Activated naive CD4-positive, alpha-beta T cell treated with anti-CD3 and anti-CD28 coated beads, Interleukin-2, amount 50 U/mL, for 72 hours (primary cell): ENCODE results near the gene HRH2. TPM values are rescaled to one million over a fixed set of nuclear protein-coding genes. Genes with fewer than 3 reads are reported as not detected.
A peak's percentile ranks its signal among the peaks of the same experiment; 100 is the strongest.
"Not testable (repeated sequence)": the region's sequence is repeated elsewhere in the genome, so short reads cannot be mapped to it uniquely, and the experiment has no call there.

Experiments
- ATAC-seq, 2 donors: fragments of 150-1000 bp; cut with Tn5 transposase; 2 replicates each; pipeline ENCODE4 v1.10.0; 2021; ENCODE audit warnings: mild to moderate bottlenecking in 2 of 2, moderate library complexity in 2 of 2
- DNase-seq, 2 donors: peaks; one replicate each; pipeline ENCODE4 v3.0.0; 2021 to 2022; ENCODE audit warnings: low spot score in 2 of 2
- H3K27ac Mint-ChIP-seq, 2 donors: one replicate each; pipeline ENCODE4 v1.8.0; 2022; ENCODE audit warnings: mild to moderate bottlenecking in 2 of 2, mixed read lengths in 2 of 2
- H3K36me3 Mint-ChIP-seq, 2 donors: one replicate each; pipeline ENCODE4 v1.8.0; 2022; ENCODE audit warnings: mixed read lengths in 2 of 2
- H3K9me3 Mint-ChIP-seq, 2 donors: one replicate each; pipeline ENCODE4 v1.8.0; 2022; ENCODE audit warnings: mixed read lengths in 2 of 2
- total RNA-seq, 2 donors: library from RNA; stranded (reverse); gene quantifications; one replicate each; pipeline ENCODE4 v1.2.3, GENCODE V29; 2022

HRH2 gene
- total RNA-seq, 2 donors from 2014 or later = 13.7 to 28.8 TPM

- Mint-ChIP-seq H3K9me3 (peaks cover 0 to 13% of the 10 kb centered on the region in 2 donors), H3K36me3 (peaks cover 0 to 33% of the 10 kb centered on the region in 2 donors), H3K27ac (peak overlapping the region; percentile 17 to 24)
- no peak for ATAC-seq
- DNase-seq = no peak
Measured at GRCh38 chr5:175710326-175710725, 52.5 kb downstream of the HRH2 start.

GRCh38 chr5:175711031-175711430 lies 53.2 kb downstream of the HRH2 start:
- peaks cover 0 to 13% of the 10 kb centered on the region in 2 donors for H3K9me3 Mint-ChIP-seq
- ATAC-seq = no peak
- DNase-seq = no peak
- no peak overlapping the region for H3K27ac Mint-ChIP-seq
- peaks cover under 1 to 39% of the 10 kb centered on the region in 2 donors for H3K36me3 Mint-ChIP-seq

DNA sequence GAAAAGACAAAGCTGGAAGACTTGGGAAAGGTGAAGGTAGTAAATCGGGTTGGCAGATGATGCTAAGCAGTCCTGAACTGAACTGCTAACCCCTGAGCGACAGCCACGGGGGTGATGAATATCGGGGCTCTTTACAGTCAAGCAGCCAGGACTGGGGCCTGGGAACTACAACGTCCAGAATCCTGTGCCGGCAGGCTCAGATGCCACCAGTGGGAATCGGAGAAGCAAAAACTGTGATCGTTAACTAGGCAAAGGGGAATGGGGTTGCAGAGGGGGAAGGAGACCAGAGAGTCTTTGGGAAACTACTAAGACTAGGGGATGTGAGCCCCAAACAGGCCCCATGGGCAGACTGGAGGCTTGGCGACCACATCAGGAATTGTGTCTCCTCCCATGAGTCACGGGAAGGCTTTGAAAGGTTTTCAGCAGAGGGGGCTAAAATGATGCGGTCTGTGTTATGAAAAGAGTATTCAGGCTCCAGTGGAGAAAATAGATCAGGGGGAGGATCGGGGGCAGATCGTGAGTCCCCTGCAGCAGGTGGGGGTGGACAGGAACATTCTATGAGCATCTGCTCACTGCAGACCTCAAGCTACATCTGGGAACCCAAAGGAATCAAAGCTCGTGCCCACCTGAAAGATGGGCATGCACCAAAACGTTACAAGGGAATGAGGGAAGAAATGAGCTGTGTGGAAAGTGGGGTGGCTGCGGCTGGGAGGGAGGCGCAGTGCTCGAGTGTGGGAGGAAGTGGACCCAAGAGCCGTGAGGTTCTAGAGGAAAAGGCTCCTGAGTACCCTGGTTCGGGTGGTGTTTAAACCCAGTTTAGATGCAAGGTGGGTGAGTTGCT lies 53.8 kb downstream of the HRH2 start:
- ATAC-seq (no peak), DNase-seq (no peak)
- peaks cover 6 to 20% of the 10 kb centered on the region in 2 donors for H3K9me3 Mint-ChIP-seq
- peaks cover 7 to 45% of the 10 kb centered on the region in 2 donors for H3K36me3 Mint-ChIP-seq
- H3K27ac Mint-ChIP-seq = no peak overlapping the region

DNA sequence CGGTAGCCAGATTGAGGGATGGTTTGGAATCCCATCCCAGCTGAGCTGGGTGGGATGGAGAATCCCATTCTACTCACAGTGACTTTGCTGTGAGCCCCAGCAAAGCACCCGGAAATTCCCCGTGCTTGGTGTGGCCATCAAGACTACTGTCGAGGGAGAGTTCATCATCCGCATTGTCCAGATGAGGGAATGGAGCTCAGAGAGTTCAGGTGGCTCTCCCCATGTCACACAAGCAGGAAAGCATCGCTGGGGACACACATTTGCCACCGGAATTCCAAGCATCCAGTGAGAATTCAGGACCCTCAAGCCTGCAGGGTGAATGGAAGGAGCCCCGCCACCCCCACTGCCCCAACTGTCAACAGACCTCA lies 54.4 kb downstream of the HRH2 start:
- Mint-ChIP-seq H3K36me3 (peaks cover 10 to 51% of the 10 kb centered on the region in 2 donors), H3K27ac (no peak overlapping the region), H3K9me3 (peaks cover 9 to 26% of the 10 kb centered on the region in 2 donors)
- no peak for ATAC-seq
- DNase-seq = no peak

GRCh38 chr5:175712681-175713085 lies 54.8 kb downstream of the HRH2 start:
- ATAC-seq (no peak), DNase-seq (no peak)
- peaks cover 9 to 26% of the 10 kb centered on the region in 2 donors for H3K9me3 Mint-ChIP-seq
- H3K36me3 Mint-ChIP-seq = peaks cover 10 to 55% of the 10 kb centered on the region in 2 donors
- H3K27ac Mint-ChIP-seq = no peak overlapping the region

DNA sequence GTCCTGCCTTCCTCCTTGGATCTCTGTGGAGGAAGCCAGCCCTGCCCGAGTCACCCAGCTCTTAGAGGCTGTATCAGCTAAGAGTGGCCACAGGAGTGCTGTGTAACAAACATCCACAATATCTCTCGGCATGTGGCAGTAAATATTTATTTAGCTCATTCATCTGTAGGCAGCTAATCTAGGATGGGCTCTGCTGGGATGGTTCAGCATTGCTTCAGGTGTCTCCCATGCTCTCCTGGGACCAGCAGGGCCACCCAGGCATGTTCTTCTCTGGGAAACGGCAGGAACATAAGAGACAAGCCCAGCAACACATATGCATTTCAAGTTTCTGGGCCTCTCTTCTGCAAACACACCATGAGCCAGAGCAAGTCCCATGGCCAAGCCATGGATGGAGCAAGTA lies 56.1 kb downstream of the HRH2 start:
- Mint-ChIP-seq H3K27ac (no peak overlapping the region), H3K9me3 (peaks cover 9 to 33% of the 10 kb centered on the region in 2 donors), H3K36me3 (peaks cover 10 to 58% of the 10 kb centered on the region in 2 donors)
- DNase-seq (no peak), ATAC-seq (no peak)

- H3K36me3 Mint-ChIP-seq = peaks cover 10 to 52% of the 10 kb centered on the region in 2 donors
- H3K27ac Mint-ChIP-seq = peak overlapping the region in 1 of 2 donors; percentile 24
- no peak for DNase-seq
- H3K9me3 Mint-ChIP-seq = peaks cover 9 to 33% of the 10 kb centered on the region in 2 donors
- ATAC-seq = no peak
Measured at GRCh38 chr5:175714479-175715085, 56.7 kb downstream of the HRH2 start.

GRCh38 chr5:175715627-175716522 lies 58.0 kb downstream of the HRH2 start:
- Mint-ChIP-seq H3K27ac (no peak overlapping the region), H3K36me3 (peaks cover 10 to 47% of the 10 kb centered on the region in 2 donors), H3K9me3 (peaks cover 9 to 33% of the 10 kb centered on the region in 2 donors)
- ATAC-seq (no peak), DNase-seq (no peak)

- no peak overlapping the region for H3K27ac Mint-ChIP-seq
- no peak for DNase-seq
- H3K9me3 Mint-ChIP-seq = peaks cover 9 to 26% of the 10 kb centered on the region in 2 donors
- peaks cover 10 to 47% of the 10 kb centered on the region in 2 donors for H3K36me3 Mint-ChIP-seq
- no peak for ATAC-seq
Measured at GRCh38 chr5:175717837-175718236, 60.0 kb downstream of the HRH2 start.

DNA sequence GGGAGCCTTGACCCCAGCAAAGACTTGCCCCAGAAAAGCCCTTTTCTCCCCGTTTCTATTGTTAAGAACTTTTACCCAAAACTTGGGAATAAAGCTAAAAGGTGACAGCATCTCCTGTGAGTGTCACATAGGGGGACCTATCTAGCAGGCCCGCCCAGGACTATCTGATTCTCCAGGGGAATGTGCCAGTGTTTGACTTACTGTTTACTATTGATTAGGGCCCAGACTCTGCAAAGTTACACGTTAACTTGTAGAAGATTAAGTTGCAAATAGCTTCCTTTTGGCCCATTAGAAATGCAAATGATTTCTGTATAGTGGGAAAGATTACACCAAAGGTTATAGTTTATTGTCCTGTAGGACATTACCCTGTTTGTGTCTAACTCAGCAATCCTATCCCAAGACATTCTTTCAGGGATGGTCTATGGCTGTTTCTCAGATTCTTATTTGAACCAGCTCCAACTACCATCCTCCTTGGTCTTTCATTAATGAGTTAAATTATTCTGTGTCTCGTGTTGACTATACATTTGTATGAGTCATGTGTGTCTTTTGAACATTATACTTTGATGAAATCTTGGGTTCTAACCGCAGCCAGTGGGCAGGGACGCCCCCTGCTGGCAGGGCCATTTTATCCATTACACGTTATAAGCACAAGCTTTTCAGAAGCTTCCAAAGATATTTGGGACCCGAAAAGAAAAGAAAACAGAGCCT lies 60.7 kb downstream of the HRH2 start:
- DNase-seq (peak in 1 of 2 donors; percentile 78), ATAC-seq (peak; percentile 75 to 92)
- Mint-ChIP-seq H3K36me3 (peaks cover 10 to 47% of the 10 kb centered on the region in 2 donors), H3K9me3 (peaks cover 9 to 26% of the 10 kb centered on the region in 2 donors), H3K27ac (no peak overlapping the region)

- Mint-ChIP-seq H3K9me3 (peaks cover 9 to 26% of the 10 kb centered on the region in 2 donors), H3K36me3 (peaks cover 10 to 41% of the 10 kb centered on the region in 2 donors)
- ATAC-seq, DNase-seq, H3K27ac Mint-ChIP-seq: not testable (repeated sequence)
Measured at GRCh38 chr5:175719109-175719432, 61.2 kb downstream of the HRH2 start.

DNA sequence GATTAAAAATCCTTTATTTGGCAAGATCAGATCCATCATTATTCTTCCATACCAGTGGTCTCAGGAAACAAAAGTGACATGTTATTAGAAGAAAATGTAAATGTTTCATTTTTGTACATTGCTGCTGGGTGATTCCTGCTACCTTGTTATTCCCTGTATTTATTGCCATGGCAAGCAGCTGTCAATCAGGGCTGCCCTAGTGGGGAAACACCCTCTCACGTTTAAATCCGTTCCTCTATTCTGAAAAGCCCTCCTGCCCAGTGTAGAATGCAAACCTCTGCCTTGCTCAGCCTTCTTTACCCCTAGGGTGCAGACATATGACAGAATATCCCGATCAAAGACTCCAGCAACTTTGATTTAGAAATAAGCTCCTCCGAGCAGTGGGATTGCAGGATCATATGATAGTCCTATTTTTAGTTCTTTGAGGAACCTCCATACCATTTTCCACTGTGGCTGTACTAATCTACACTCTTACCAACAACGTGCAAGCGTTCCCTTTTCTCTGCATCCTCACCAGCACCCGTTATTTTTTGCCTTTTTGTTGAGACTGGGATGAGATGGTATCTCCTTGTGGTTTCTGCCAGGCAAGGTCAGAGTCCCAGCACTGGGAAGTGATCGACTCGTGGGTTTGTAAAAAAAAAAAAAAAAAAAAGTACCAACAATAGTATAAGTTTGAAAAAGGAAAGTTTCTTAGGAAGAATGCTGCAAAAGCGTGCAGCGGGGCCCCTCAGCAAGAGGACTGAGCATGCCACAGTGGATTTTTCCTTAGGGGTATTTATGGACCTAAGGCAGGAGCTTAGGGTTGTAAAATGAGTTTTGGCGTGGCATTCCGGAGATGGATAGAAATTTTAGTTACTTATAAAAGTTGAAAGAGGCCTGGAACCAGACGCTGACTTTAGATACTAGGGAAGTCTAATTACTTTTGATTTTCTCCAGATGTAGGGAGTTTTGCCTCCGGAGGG lies 66.7 kb downstream of the HRH2 start:
- H3K9me3 Mint-ChIP-seq = no peaks in the 10 kb centered on the region
- ATAC-seq = no peak
- no peak overlapping the region for H3K27ac Mint-ChIP-seq
- no peak for DNase-seq
- H3K36me3 Mint-ChIP-seq = no peaks in the 10 kb centered on the region

DNA sequence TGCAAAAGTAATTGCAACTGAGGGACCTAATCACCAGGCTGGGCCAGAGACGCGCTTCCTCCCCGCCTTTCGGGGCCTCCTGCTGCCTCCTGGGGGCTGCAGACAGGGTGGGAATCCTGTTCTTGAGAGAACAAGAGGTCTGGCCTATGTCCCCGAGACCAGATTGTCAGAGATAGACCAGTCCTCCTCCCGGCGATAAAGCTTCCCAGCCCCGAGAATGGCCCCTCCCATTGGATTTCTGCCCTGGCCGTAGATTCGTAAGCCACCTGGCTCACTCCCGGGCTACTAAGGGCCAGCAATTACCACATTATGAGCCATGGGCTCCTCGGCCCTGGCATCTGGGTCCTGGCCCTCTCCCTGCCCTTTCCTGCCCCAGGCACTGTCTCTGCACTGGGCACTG lies 70.4 kb downstream of the HRH2 start:
- no peaks in the 10 kb centered on the region for H3K9me3 Mint-ChIP-seq
- DNase-seq (no peak), ATAC-seq (no peak)
- H3K36me3 Mint-ChIP-seq = no peaks in the 10 kb centered on the region
- H3K27ac Mint-ChIP-seq = no peak overlapping the region

DNA sequence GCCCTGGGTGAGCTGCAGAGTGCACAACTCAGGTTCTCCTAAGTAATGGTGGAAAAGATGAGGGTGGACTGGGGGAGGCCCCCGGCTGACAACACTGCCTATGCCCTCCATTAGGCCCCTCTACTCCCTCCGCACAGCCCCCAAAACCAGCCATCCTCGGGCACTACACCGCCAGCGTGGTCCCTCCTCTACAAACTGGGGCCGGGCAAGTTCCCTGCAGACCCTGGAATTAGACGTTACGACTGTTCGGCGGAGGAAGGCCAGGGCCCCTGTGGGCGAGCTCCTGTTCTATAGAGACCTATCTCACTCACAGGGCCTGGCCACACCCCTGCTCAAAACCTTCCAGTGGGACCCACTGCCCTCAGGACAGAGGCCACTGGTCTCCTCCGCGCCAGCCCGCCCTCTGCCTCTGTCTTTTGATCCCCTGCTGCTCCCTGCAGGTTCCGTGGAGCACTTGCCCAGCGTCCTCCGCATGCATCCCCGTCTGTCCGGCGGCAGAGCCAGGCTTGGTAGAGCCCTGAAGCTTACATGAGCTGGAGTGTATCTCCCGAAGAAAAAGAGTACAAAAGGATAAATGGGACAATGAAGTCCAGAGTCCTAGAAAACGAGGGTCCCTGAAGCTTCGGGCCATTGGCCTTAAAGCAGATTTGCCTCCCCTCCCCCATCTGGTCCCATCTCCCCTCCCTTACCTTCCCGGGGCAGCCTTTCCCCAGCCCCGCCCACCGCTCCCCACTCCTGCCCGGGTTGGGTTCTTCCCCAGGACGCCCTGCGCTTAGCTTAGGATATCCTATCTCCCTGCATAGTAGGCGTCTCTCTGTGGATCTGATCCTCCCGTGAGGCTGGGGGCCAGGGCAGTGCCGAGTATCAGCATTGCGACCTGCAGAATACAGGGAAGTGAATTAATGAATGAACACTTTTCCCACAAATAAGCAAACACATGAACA lies 71.3 kb downstream of the HRH2 start:
- ATAC-seq (peak; percentile 26 to 45), DNase-seq (no peak)
- no peaks in the 10 kb centered on the region for H3K36me3 Mint-ChIP-seq
- H3K9me3 Mint-ChIP-seq = no peaks in the 10 kb centered on the region
- no peak overlapping the region for H3K27ac Mint-ChIP-seq
